IPS DF 6.9 (cell line): Measurements from ENCODE around the gene PAFAH1B1.
"Not testable (repeated sequence)": the region's sequence is repeated elsewhere in the genome, so short reads cannot be mapped to it uniquely, and the experiment has no call there.

ENCODE experiments used
- DNase-seq: peaks from one replicate; pipeline ENCODE4 v3.0.0-alpha.2; 2013; ENCODE audit warnings: low read depth, low spot score
- H3K27ac ChIP-seq: one replicate; pipeline ENCODE4 v1.5.1; 2013; ENCODE audit warnings: low read length, control low read depth
- H3K27me3 ChIP-seq: 2 replicates; pipeline ENCODE4 v1.6.1; 2013; ENCODE audit warnings: mild to moderate bottlenecking, low read length; ENCODE audit not compliant: control insufficient read depth, insufficient read depth
- H3K36me3 ChIP-seq: 2 replicates; pipeline ENCODE4 v1.6.1; 2013; ENCODE audit warnings: low read length; ENCODE audit not compliant: control insufficient read depth, insufficient read depth
- H3K4me1 ChIP-seq: 2 replicates; pipeline ENCODE4 v1.6.1; 2013; ENCODE audit warnings: low read length; ENCODE audit not compliant: control insufficient read depth, insufficient read depth
- H3K4me3 ChIP-seq: 2 replicates; pipeline ENCODE4 v1.5.1; 2013; ENCODE audit warnings: mild to moderate bottlenecking, low read length
- H3K9me3 ChIP-seq: 2 replicates; pipeline ENCODE4 v1.6.1; 2013; ENCODE audit warnings: low read length, inconsistent platforms; ENCODE audit not compliant: control insufficient read depth, insufficient read depth
- WGBS: extraction: QIAGEN DNeasy Blood & Tissue Kit; methylation state at CpG from one replicate; pipeline ENCODE4 v1.1.7; 2013; ENCODE audit warnings: mixed read lengths, missing lambda C conversion rate; ENCODE audit not compliant: insufficient read length, insufficient coverage; 5-methylcytosine and 5-hydroxymethylcytosine counted together

The PAFAH1B1 gene

GRCh38 chr17:2660410-2660809, 67.0 kb downstream of the PAFAH1B1 start:
- not testable (repeated sequence) for H3K27ac ChIP-seq, DNase-seq, H3K27me3 ChIP-seq, H3K9me3 ChIP-seq, H3K4me3 ChIP-seq, H3K4me1 ChIP-seq, H3K36me3 ChIP-seq
- WGBS: no CpG with 5 or more reads among the region's 4 CpGs

- no peaks in the 10 kb centered on the region for H3K9me3 ChIP-seq
- DNase-seq: no peak
- no peaks in the 10 kb centered on the region; the same call in 1 of the 2 replicates for H3K36me3 ChIP-seq
- H3K27ac ChIP-seq: no peak overlapping the region
- H3K4me1 ChIP-seq: no peaks in the 10 kb centered on the region
- H3K27me3 ChIP-seq: no peaks in the 10 kb centered on the region
- no CpG with 5 or more reads among the region's 5 CpGs for WGBS
- H3K4me3 ChIP-seq: no peak overlapping the region
These were observed 78.6 kb downstream of the PAFAH1B1 start for GRCh38 chr17:2672026-2672425.

- H3K27me3 ChIP-seq, H3K27ac ChIP-seq, H3K36me3 ChIP-seq, H3K4me1 ChIP-seq, H3K9me3 ChIP-seq, H3K4me3 ChIP-seq, DNase-seq: not testable (repeated sequence)
- WGBS: no CpG with 5 or more reads among the region's 1 CpG
These were observed 85.8 kb downstream of the PAFAH1B1 start for GRCh38 chr17:2679247-2679646.

GRCh38 chr17:2680961-2681360, 87.5 kb downstream of the PAFAH1B1 start:
- Histone ChIP-seq H3K4me3 (no peak overlapping the region), H3K27ac (no peak overlapping the region), H3K4me1 (no peaks in the 10 kb centered on the region), H3K27me3 (no peaks in the 10 kb centered on the region), H3K36me3 (peaks cover 8% of the 10 kb centered on the region; the same call in 1 of the 2 replicates), H3K9me3 (no peaks in the 10 kb centered on the region)
- WGBS: no CpG with 5 or more reads among the region's 2 CpGs
- DNase-seq: no peak

- WGBS: no CpG with 5 or more reads among the region's 7 CpGs
- Histone ChIP-seq H3K27ac (no peak overlapping the region), H3K9me3 (no peaks in the 10 kb centered on the region), H3K36me3 (peaks cover 8% of the 10 kb centered on the region; the same call in 1 of the 2 replicates), H3K4me1 (no peaks in the 10 kb centered on the region), H3K27me3 (no peaks in the 10 kb centered on the region), H3K4me3 (no peak overlapping the region)
- no peak for DNase-seq
These were observed 88.2 kb downstream of the PAFAH1B1 start for GRCh38 chr17:2681650-2682049.

GRCh38 chr17:2682176-2682938, 88.9 kb downstream of the PAFAH1B1 start:
- peaks cover 8% of the 10 kb centered on the region; the same call in 1 of the 2 replicates for H3K36me3 ChIP-seq
- DNase-seq: no peak
- WGBS: no CpG with 5 or more reads among the region's 3 CpGs

GRCh38 chr17:2683912-2684311, 90.5 kb downstream of the PAFAH1B1 start:
- no peak overlapping the region for H3K27ac ChIP-seq
- H3K36me3 ChIP-seq: peaks cover 8% of the 10 kb centered on the region; the same call in 1 of the 2 replicates

More at GRCh38 chr17:2682176-2682938, 88.9 kb downstream of the PAFAH1B1 start:
- Histone ChIP-seq H3K27me3 (no peaks in the 10 kb centered on the region), H3K9me3 (no peaks in the 10 kb centered on the region), H3K4me1 (no peaks in the 10 kb centered on the region), H3K4me3 (no peak overlapping the region), H3K27ac (no peak overlapping the region)

GRCh38 chr17:2684549-2684948, 91.1 kb downstream of the PAFAH1B1 start:
- Histone ChIP-seq H3K27me3 (no peaks in the 10 kb centered on the region), H3K36me3 (peaks cover 8% of the 10 kb centered on the region; the same call in 1 of the 2 replicates), H3K27ac (no peak overlapping the region), H3K4me3 (no peak overlapping the region), H3K4me1 (no peaks in the 10 kb centered on the region; the same call in 1 of the 2 replicates), H3K9me3 (no peaks in the 10 kb centered on the region)
- no CpG with 5 or more reads among the region's 18 CpGs for whole genome bisulfite sequencing
- DNase-seq: no peak

More at GRCh38 chr17:2683912-2684311, 90.5 kb downstream of the PAFAH1B1 start:
- WGBS: no CpG with 5 or more reads among the region's 8 CpGs
- no peak for DNase-seq
- no peaks in the 10 kb centered on the region for H3K9me3 ChIP-seq
- no peaks in the 10 kb centered on the region for H3K27me3 ChIP-seq
- no peaks in the 10 kb centered on the region for H3K4me1 ChIP-seq
- no peak overlapping the region for H3K4me3 ChIP-seq

- Histone ChIP-seq H3K9me3 (no peaks in the 10 kb centered on the region), H3K4me1 (no peaks in the 10 kb centered on the region; the same call in 1 of the 2 replicates), H3K4me3 (no peak overlapping the region), H3K27ac (no peak overlapping the region), H3K27me3 (no peaks in the 10 kb centered on the region), H3K36me3 (peaks cover 9% of the 10 kb centered on the region)
- WGBS: no CpG with 5 or more reads among the region's 15 CpGs
- no peak for DNase-seq
These were observed 92.2 kb downstream of the PAFAH1B1 start for GRCh38 chr17:2685696-2686095.

GRCh38 chr17:2687074-2687418, 93.6 kb downstream of the PAFAH1B1 start:
- no peak for DNase-seq
- H3K9me3 ChIP-seq: no peaks in the 10 kb centered on the region
- H3K4me3 ChIP-seq: no peak overlapping the region
- no peak overlapping the region for H3K27ac ChIP-seq
- no CpG with 5 or more reads among the region's 6 CpGs for WGBS
- H3K4me1 ChIP-seq: peaks cover 2% of the 10 kb centered on the region
- peaks cover 12% of the 10 kb centered on the region for H3K36me3 ChIP-seq
- H3K27me3 ChIP-seq: no peaks in the 10 kb centered on the region
